SK-N-SH (cell line): ENCODE data around the gene MPHOSPH9. TPM values are rescaled to one million over a fixed set of nuclear protein-coding genes. Genes with fewer than 3 reads are reported as not detected.

Experiments used
- CTCF ChIA-PET: fragments of 300-600, 350-600 bp; formaldehyde crosslinking; extraction: SDS; loops from one replicate; lab custom pipeline; 2021; lab: Yijun Ruan, JAX
- POLR2A ChIA-PET: fragments of 350-600 bp; sonication (Branson Sonifier 250); formaldehyde crosslinking; extraction: SDS; loops from one replicate; lab custom pipeline; 2020; ENCODE audit warnings: antibody characterized with exemption, inconsistent platforms; lab: Yijun Ruan, JAX
- DNase-seq: peaks from one replicate; pipeline ENCODE4 v3.0.0; 2012
- H2AFZ ChIP-seq: fragments of 200-600 bp; sonication (generic); 2 replicates; pipeline ENCODE4 v1.8.1; 2016; ENCODE audit warnings: antibody characterized with exemption, mild to moderate bottlenecking, low read depth
- H3F3A ChIP-seq: fragments of 200-600 bp; sonication (generic); replicated peaks from 2 replicates; pipeline ENCODE3; 2016; ENCODE audit warnings: antibody characterized with exemption, mild to moderate bottlenecking; ENCODE audit not compliant: insufficient read depth
- H3K27ac ChIP-seq, 2 experiments: fragments of 200-500 bp in 1 of 2; fragments of 200-600 bp in 1 of 2; sonication (Bioruptor generic) in 1 of 2; sonication (generic), shearing (Covaris generic) in 1 of 2; 2 replicates each; pipeline versions ENCODE4 v1.5.1 to v1.6.1; 2014 to 2016; ENCODE audit warnings: low read depth in 2 of 2, inconsistent platforms in 1 of 2, low read length in 1 of 2, mild to moderate bottlenecking in 1 of 2, mixed read lengths in 1 of 2
- H3K27me3 ChIP-seq: fragments of 200-600 bp; sonication (generic), shearing (Covaris generic); 2 replicates; pipeline ENCODE4 v1.6.1; 2016; ENCODE audit warnings: mixed run types; ENCODE audit not compliant: insufficient read depth
- H3K36me3 ChIP-seq, 2 experiments: fragments of 200-500 bp in 1 of 2; fragments of 200-600 bp in 1 of 2; sonication (Bioruptor generic) in 1 of 2; sonication (generic) in 1 of 2; replicated peaks in 1 of 2; 2 replicates each; pipeline versions ENCODE3 to v1.5.1; 2014 to 2016; ENCODE audit warnings: low read length in 1 of 2, mild to moderate bottlenecking in 1 of 2; ENCODE audit not compliant: insufficient read depth in 2 of 2, control insufficient read depth in 1 of 2
- H3K4me1 ChIP-seq, 2 experiments: fragments of 200-500 bp in 1 of 2; fragments of 200-600 bp in 1 of 2; sonication (Bioruptor generic) in 1 of 2; sonication (generic), shearing (Covaris generic) in 1 of 2; 2 replicates each; pipeline versions ENCODE4 v1.5.1 to v1.6.1; 2014 to 2016; ENCODE audit warnings: low read depth in 1 of 2, low read length in 1 of 2, mixed run types in 1 of 2; ENCODE audit not compliant: insufficient read depth in 2 of 2, control insufficient read depth in 1 of 2
- H3K4me2 ChIP-seq: fragments of 200-600 bp; sonication (generic), shearing (Covaris generic); 2 replicates; pipeline ENCODE4 v1.6.1; 2017; ENCODE audit warnings: mixed run types
- H3K4me3 ChIP-seq, 2 experiments: fragments of 200-500 bp in 1 of 2; fragments of 200-600 bp in 1 of 2; sonication (Bioruptor generic) in 1 of 2; sonication (generic), shearing (Covaris generic) in 1 of 2; 2 replicates each; pipeline versions ENCODE4 v1.5.1 to v1.8.1; 2014 to 2016; ENCODE audit warnings: low read depth in 2 of 2, inconsistent platforms in 1 of 2, low read length in 1 of 2, mild to moderate bottlenecking in 1 of 2, mixed read lengths in 1 of 2, moderate library complexity in 1 of 2
- H3K79me2 ChIP-seq: fragments of 200-600 bp; sonication (generic); 2 replicates; pipeline ENCODE4 v1.8.1; 2017; ENCODE audit warnings: mild to moderate bottlenecking; ENCODE audit not compliant: insufficient read depth
- H3K9ac ChIP-seq: fragments of 200-600 bp; sonication (generic); 2 replicates; pipeline ENCODE4 v1.6.1; 2017; ENCODE audit warnings: mixed run types
- H3K9me2 ChIP-seq: fragments of 200-600 bp; sonication (generic); 2 replicates; pipeline ENCODE4 v1.6.1; 2017; ENCODE audit warnings: mixed run types
- H3K9me3 ChIP-seq: fragments of 200-600 bp; sonication (generic); 2 replicates; pipeline ENCODE4 v1.6.1; 2017; ENCODE audit warnings: mixed run types, mild to moderate bottlenecking, moderate library complexity
- H4K20me1 ChIP-seq: fragments of 200-600 bp; sonication (generic); 2 replicates; pipeline ENCODE4 v1.6.1; 2017; ENCODE audit warnings: mild to moderate bottlenecking, mixed run types; ENCODE audit not compliant: insufficient read depth
- ELF1 ChIP-seq: IDR thresholded peaks from 2 replicates; pipeline ENCODE4 v1.4.0; 2012
- EP300 ChIP-seq, 2 experiments: IDR thresholded peaks; 2 replicates each; pipeline versions ENCODE4 v1.4.0 to v1.6.1; 2012; ENCODE audit warnings: borderline replicate concordance in 1 of 2, low read depth in 1 of 2, low read length in 1 of 2
- EZH2phosphoT487 ChIP-seq: fragments of 200-600 bp; sonication (generic); IDR thresholded peaks from 2 replicates; pipeline ENCODE4 v1.6.1; 2017; ENCODE audit warnings: low read depth, mixed run types, mild to moderate bottlenecking, antibody characterized with exemption, moderate library complexity, borderline replicate concordance
- IRF3 ChIP-seq: fragments of 150-350 bp; IDR thresholded peaks from 2 replicates; pipeline ENCODE4 v1.6.1; 2016; ENCODE audit warnings: mild to moderate bottlenecking, low read depth, low read length
- NFIC ChIP-seq: IDR thresholded peaks from 2 replicates; pipeline ENCODE4 v1.4.0; 2012; ENCODE audit warnings: borderline replicate concordance
- RAD21 ChIP-seq: IDR thresholded peaks from 2 replicates; pipeline ENCODE4 v1.6.1; 2012; ENCODE audit warnings: mild to moderate bottlenecking, low read length
- RCOR1 ChIP-seq: fragments of 150-350 bp; IDR thresholded peaks from 2 replicates; pipeline ENCODE4 v1.6.1; 2017; ENCODE audit warnings: antibody characterized with exemption, low read length
- REST ChIP-seq: IDR thresholded peaks from 2 replicates; pipeline ENCODE4 v1.6.1; 2012; ENCODE audit warnings: mild to moderate bottlenecking, low read depth, low read length, moderate library complexity
- RXRA ChIP-seq: IDR thresholded peaks from 2 replicates; pipeline ENCODE4 v1.4.0; 2012; ENCODE audit warnings: low read depth, mild to moderate bottlenecking, borderline replicate concordance
- TEAD4 ChIP-seq: IDR thresholded peaks from 2 replicates; pipeline ENCODE4 v1.4.0; 2012; ENCODE audit warnings: mild to moderate bottlenecking, borderline replicate concordance; ENCODE audit not compliant: insufficient read depth
- USF2 ChIP-seq: fragments of 150-350 bp; IDR thresholded peaks from 2 replicates; pipeline ENCODE4 v1.6.1; 2017; ENCODE audit warnings: antibody characterized with exemption, low read length, low read depth, borderline replicate concordance
- WGBS: methylation state at CpG from one replicate; pipeline ENCODE4 v1.1.6; 2017; ENCODE audit warnings: low lambda C conversion rate; 5-methylcytosine and 5-hydroxymethylcytosine counted together
- polyA plus RNA-seq, 3 experiments: library from polyadenylated mRNA; depleted of rRNA; stranded (reverse); fragments of >200 nt; gene quantifications; 2 replicates each; pipeline ENCODE4 v1.2.3, GENCODE V29; 2012
- TF ChIP-seq, protein P1 (sequence below): IDR thresholded peaks from 2 replicates; pipeline ENCODE4; 2012

MPHOSPH9 gene
- polyA plus RNA-seq, 1 of the 3 experiments (the other 2 are of a cell fraction) = 9.0 TPM

DNA sequence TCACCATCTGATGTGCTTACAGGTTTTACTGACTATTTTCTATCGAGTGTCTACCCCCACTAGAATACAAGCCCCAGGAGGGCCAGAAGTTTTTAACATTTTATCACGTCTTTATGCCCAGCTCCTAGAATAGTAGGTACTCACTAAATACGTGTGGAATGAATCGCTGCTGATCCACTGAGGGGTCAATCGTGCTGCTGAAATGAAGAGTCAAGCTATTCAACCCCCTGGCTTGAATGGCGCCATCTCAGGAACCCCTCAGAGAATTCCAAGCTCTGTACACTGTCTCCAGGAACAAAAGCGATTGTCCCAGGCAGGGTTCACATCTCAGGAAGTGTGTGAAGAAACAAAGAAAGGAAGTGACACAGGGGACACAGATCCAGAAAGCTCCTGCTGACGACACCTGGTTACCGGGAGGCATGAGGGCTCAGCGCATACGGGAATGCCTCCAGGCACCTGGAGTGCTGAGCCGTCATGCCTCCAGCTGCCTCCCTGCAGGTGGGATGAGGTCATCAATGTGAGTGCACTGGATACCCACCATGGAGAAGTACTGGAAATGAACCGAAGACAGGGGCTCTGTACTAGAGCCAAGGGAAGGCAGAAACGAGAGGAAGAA, 127.6 kb downstream of the MPHOSPH9 start:
- Histone ChIP-seq H3K27ac (no peak overlapping the region), H3K9me2 (no peaks in the 10 kb centered on the region), H3K79me2 (no peaks in the 10 kb centered on the region), H3K36me3 (no peaks in the 10 kb centered on the region), H3K4me1 (peaks cover 0 to 5% of the 10 kb centered on the region in 2 experiments; a peak in 2 of 4 replicates), H3K4me3 (no peak overlapping the region), H3F3A (no peaks in the 10 kb centered on the region), H3K9me3 (no peaks in the 10 kb centered on the region), H4K20me1 (no peaks in the 10 kb centered on the region), H3K9ac (no peak overlapping the region), H3K27me3 (no peaks in the 10 kb centered on the region), H3K4me2 (no peak overlapping the region), H2AFZ (no peak overlapping the region)
- ChIA-PET CTCF (no interaction called here), POLR2A (no interaction called here)
- DNase-seq = no peak
- 95% methylated on average over 14 of the region's 14 CpGs for WGBS
- TF ChIP-seq RAD21 (no peak), EP300 (IDR thresholded peaks at IDR 0.05; ENCODE audit: borderline replicate concordance in 1 of 2, low read depth in 1 of 2, low read length in 1 of 2) (no peak), NFIC (no peak), ELF1 (no peak), REST (no peak), RXRA (no peak), TEAD4 (no peak), EZH2phosphoT487 (no peak), USF2 (no peak), RCOR1 (no peak), IRF3 (no peak)
- TF ChIP-seq, protein P1, sequence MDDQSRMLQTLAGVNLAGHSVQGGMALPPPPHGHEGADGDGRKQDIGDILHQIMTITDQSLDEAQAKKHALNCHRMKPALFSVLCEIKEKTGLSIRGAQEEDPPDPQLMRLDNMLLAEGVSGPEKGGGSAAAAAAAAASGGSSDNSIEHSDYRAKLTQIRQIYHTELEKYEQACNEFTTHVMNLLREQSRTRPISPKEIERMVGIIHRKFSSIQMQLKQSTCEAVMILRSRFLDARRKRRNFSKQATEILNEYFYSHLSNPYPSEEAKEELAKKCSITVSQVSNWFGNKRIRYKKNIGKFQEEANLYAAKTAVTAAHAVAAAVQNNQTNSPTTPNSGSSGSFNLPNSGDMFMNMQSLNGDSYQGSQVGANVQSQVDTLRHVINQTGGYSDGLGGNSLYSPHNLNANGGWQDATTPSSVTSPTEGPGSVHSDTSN = no peak
